ENCODE data around the gene BAG5. TPM values are rescaled to one million over a fixed set of nuclear protein-coding genes. Genes with fewer than 3 reads are reported as not detected.
A peak's percentile ranks its signal among the peaks of the same experiment; 100 is the strongest.

The BAG5 gene
- total and polyA plus RNA-seq, 2 experiments from 2014 or later, result 25.8 to 28.6 TPM

DNA sequence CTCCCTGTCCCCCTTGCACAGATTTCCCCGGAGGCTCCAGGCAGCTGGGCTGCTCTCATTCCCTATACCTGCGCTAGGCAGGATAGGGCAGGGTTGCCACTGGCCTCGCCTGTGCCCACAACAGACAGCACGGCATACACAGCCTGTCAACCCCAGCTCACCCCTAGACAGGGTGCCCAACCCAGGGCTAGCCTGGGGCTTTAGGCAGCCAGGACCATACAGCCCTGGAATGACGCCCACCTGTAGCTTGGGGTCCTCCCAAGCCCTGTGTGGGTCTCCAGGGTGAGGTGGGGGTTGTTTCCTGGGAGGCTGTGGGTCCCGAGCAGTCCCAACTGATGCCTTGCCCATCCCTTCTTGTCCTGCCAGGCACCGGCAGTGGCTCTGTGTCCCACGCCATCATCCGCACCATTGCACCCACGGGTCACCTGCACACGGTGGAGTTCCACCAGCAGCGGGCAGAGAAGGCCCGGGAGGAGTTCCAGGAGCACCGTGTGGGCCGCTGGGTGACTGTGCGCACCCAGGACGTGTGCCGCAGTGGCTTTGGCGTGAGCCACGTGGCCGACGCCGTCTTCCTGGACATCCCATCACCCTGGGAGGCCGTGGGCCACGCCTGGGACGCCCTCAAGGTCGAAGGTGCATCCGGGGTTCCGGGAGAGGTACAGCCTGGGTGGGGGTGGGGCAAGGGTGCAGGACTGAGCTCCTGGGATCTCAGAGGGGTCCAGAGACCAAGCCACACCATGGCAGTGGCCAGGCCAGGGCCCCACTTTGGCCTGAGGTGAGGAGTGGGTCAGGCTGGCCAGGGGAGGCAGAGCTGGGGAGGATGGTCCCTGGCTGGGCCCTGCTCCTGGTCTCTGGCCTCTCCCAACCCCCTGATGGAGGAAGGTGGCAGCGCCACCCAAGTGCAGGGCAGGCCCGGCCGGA lies 30.0 kb downstream of the BAG5 start:
- no peaks in the 10 kb centered on the region for H3K36me3 ChIP-seq (ENCODE audit: low read depth)
- no peak overlapping the region for H2AFZ ChIP-seq
- TF ChIP-seq EZH2phosphoT487 (IDR thresholded peaks at IDR 0.05; ENCODE audit: insufficient read depth, low read depth) (no peak), EZH2 (IDR thresholded peaks at IDR 0.05; ENCODE audit: insufficient read depth, poor library complexity, severe bottlenecking) (no peak)
- H3K4me2 ChIP-seq (ENCODE audit: unreplicated experiment), result no peak overlapping the region
- no peak overlapping the region for H3K9ac ChIP-seq
- peaks cover 30% of the 10 kb centered on the region for H3K79me2 ChIP-seq (ENCODE audit: insufficient read depth)
- peaks cover 15% of the 10 kb centered on the region; the same call in 1 of the 2 replicates for H3K4me1 ChIP-seq (ENCODE audit: insufficient read depth)
- WGBS, 2 experiments (ENCODE audit: low coverage in 1 of 2, low lambda C conversion rate in 2 of 2, missing lambda C conversion rate in 2 of 2), result 90 to 93% methylated on average over 27 to 32 of the region's 32 CpGs
- H3K9me3 ChIP-seq (ENCODE audit: low read depth), result no peaks in the 10 kb centered on the region
- no peaks in the 10 kb centered on the region for H3F3A ChIP-seq (ENCODE audit: insufficient read depth)
- H3K27ac ChIP-seq, result no peak overlapping the region
- H4K20me1 ChIP-seq (ENCODE audit: insufficient read depth), result no peaks in the 10 kb centered on the region
- no peaks in the 10 kb centered on the region for H3K27me3 ChIP-seq (replicated peaks; ENCODE audit: insufficient read depth)
- DNase-seq, result no peak
- H3K4me3 ChIP-seq, result no peak overlapping the region
- in situ Hi-C loops (cut with MboI), result no loop called here
- H3K9me2 ChIP-seq (ENCODE audit: insufficient read depth), result no peaks in the 10 kb centered on the region

DNA sequence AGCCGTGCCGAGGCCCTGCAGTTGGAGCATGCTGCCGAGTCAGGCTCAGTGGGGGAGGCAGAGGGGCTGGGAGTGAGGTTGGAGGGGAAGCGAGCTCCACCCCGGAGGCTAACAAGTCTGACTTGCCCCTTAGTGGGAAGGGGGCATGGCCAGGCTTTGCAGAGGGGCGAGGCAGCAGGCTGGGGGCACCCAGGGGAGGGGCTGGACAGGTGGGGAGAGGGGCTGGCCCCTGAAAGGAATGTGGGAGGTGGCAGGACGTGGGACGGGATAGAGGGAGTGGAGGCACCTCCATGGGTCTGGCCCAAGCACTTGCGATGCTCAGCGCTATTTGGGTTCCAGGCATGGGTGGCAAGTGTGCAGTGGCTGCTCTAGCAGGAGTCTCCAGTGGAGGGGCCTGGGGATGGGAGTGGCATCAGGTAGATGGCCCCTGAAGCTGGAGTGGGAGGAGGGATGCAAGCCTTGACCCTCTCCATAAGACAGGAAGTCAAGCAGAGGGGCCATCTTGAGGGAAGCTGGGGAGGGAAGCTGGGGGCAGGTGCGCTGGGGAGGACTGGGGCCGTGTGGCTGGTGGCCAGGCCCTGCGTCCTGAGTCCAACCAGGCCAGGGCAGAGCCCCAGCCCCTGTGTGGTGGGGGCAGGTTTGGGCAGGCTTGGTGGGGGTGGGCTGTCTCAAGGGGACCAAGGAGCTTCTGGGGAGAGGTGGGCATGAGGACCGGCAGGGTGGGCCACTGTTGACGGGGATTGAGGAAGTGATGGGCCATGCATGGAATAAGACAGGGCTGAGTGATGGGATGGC lies 30.8 kb downstream of the BAG5 start:
- TF ChIP-seq EZH2 (IDR thresholded peaks at IDR 0.05; ENCODE audit: insufficient read depth, poor library complexity, severe bottlenecking) (no peak), EZH2phosphoT487 (IDR thresholded peaks at IDR 0.05; ENCODE audit: insufficient read depth, low read depth) (no peak)
- peaks cover 30% of the 10 kb centered on the region for H3K79me2 ChIP-seq (ENCODE audit: insufficient read depth)
- no peak overlapping the region for H2AFZ ChIP-seq
- no peaks in the 10 kb centered on the region for H3K27me3 ChIP-seq (replicated peaks; ENCODE audit: insufficient read depth)
- no peak overlapping the region for H3K4me2 ChIP-seq (ENCODE audit: unreplicated experiment)
- H3K9me2 ChIP-seq (ENCODE audit: insufficient read depth), result no peaks in the 10 kb centered on the region
- H3K9me3 ChIP-seq (ENCODE audit: low read depth), result no peaks in the 10 kb centered on the region
- H4K20me1 ChIP-seq (ENCODE audit: insufficient read depth), result no peaks in the 10 kb centered on the region
- no peak for DNase-seq
- 92% methylated on average over 9 to 15 of the region's 15 CpGs for WGBS, 2 experiments (ENCODE audit: low coverage in 1 of 2, low lambda C conversion rate in 2 of 2, missing lambda C conversion rate in 2 of 2)
- H3K4me1 ChIP-seq (ENCODE audit: insufficient read depth), result peaks cover 20% of the 10 kb centered on the region; the same call in 1 of the 2 replicates
- in situ Hi-C loops (cut with MboI), result no loop called here
- no peak overlapping the region for H3K9ac ChIP-seq
- H3K4me3 ChIP-seq, result no peak overlapping the region
- H3F3A ChIP-seq (ENCODE audit: insufficient read depth), result peaks cover 5% of the 10 kb centered on the region; the same call in 1 of the 2 replicates
- H3K27ac ChIP-seq, result no peak overlapping the region
- no peaks in the 10 kb centered on the region for H3K36me3 ChIP-seq (ENCODE audit: low read depth)

DNA sequence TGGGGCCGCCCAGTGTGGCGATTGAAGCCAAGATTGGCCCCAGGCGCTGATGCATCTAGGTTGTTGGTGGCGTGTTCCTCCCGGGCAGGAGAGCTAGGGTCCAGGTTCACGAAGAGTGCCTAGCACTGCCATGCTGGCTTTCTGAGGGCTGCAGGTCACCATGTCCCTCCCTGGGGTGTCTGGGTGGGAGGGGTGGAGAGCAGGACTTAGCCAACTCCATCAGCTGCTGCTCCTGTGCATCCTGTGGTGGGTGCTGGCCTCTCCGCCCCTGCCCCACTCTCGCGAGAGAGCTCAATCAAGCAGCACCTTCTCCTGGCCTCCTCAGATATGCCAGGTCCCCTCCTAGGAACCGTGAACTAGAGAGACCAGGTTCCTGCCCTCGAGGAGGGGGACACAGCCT lies 31.6 kb downstream of the BAG5 start:
- H4K20me1 ChIP-seq (ENCODE audit: insufficient read depth), result no peaks in the 10 kb centered on the region
- no peaks in the 10 kb centered on the region for H3K27me3 ChIP-seq (replicated peaks; ENCODE audit: insufficient read depth)
- H3K79me2 ChIP-seq (ENCODE audit: insufficient read depth), result peaks cover 30% of the 10 kb centered on the region
- H3K9me2 ChIP-seq (ENCODE audit: insufficient read depth), result no peaks in the 10 kb centered on the region
- in situ Hi-C loops (cut with MboI), result no loop called here
- peaks cover 20% of the 10 kb centered on the region; the same call in 1 of the 2 replicates for H3K4me1 ChIP-seq (ENCODE audit: insufficient read depth)
- H3K36me3 ChIP-seq (ENCODE audit: low read depth), result no peaks in the 10 kb centered on the region
- TF ChIP-seq EZH2phosphoT487 (IDR thresholded peaks at IDR 0.05; ENCODE audit: insufficient read depth, low read depth) (no peak), EZH2 (IDR thresholded peaks at IDR 0.05; ENCODE audit: insufficient read depth, poor library complexity, severe bottlenecking) (no peak)
- no peak overlapping the region for H3K4me2 ChIP-seq (ENCODE audit: unreplicated experiment)
- H3K27ac ChIP-seq, result no peak overlapping the region
- DNase-seq, result no peak
- H2AFZ ChIP-seq, result no peak overlapping the region
- H3F3A ChIP-seq (ENCODE audit: insufficient read depth), result peaks cover 5% of the 10 kb centered on the region; the same call in 1 of the 2 replicates
- H3K4me3 ChIP-seq, result no peak overlapping the region
- H3K9ac ChIP-seq, result no peak overlapping the region
- no peaks in the 10 kb centered on the region for H3K9me3 ChIP-seq (ENCODE audit: low read depth)
- 77 to 78% methylated on average over 11 of the region's 11 CpGs for WGBS, 2 experiments (ENCODE audit: low coverage in 1 of 2, low lambda C conversion rate in 2 of 2, missing lambda C conversion rate in 2 of 2)

DNA sequence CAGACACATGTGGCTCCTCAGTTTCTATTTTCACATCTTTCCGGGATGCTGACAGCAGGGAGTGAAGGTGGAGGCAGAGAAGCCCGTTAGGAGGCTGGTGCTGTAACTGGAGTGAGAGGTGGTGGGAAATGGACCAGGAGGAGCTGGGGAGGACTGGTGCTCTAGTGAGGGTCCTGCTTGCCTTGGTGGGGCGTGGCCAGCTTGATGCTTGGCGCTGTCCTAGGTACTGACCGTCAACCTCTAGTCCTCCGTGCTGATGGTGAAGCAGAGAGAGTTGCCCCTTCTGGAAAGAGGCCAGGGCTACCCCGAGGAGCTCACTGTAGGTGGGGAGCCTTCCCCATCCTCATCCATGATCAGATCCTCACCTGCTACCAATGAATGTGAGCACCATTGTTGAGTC lies 32.1 kb downstream of the BAG5 start:
- Histone ChIP-seq H4K20me1 (ENCODE audit: insufficient read depth) (no peaks in the 10 kb centered on the region), H3K9me3 (ENCODE audit: low read depth) (no peaks in the 10 kb centered on the region), H3K79me2 (ENCODE audit: insufficient read depth) (peaks cover 30% of the 10 kb centered on the region), H3K4me1 (ENCODE audit: insufficient read depth) (peaks cover 20% of the 10 kb centered on the region; the same call in 1 of the 2 replicates), H3K9me2 (ENCODE audit: insufficient read depth) (no peaks in the 10 kb centered on the region), H3K36me3 (ENCODE audit: low read depth) (no peaks in the 10 kb centered on the region), H2AFZ (no peak overlapping the region), H3K27me3 (replicated peaks; ENCODE audit: insufficient read depth) (no peaks in the 10 kb centered on the region), H3K27ac (no peak overlapping the region), H3K4me3 (peak overlapping the region; percentile 89), H3F3A (ENCODE audit: insufficient read depth) (peaks cover 5% of the 10 kb centered on the region; the same call in 1 of the 2 replicates), H3K4me2 (ENCODE audit: unreplicated experiment) (peak overlapping the region; percentile 80), H3K9ac (0 out of 2 replicates have a peak overlapping the region, but pooled peaks have one; percentile 88)
- DNase-seq, result peak; percentile 62
- in situ Hi-C loops (cut with MboI), result no loop called here
- WGBS, 2 experiments (ENCODE audit: low coverage in 1 of 2, low lambda C conversion rate in 2 of 2, missing lambda C conversion rate in 2 of 2), result 38 to 44% methylated on average over 7 of the region's 7 CpGs
- no peak for TF ChIP-seq EZH2 (IDR thresholded peaks at IDR 0.05; ENCODE audit: insufficient read depth, poor library complexity, severe bottlenecking)
- TF ChIP-seq EZH2phosphoT487 (IDR thresholded peaks at IDR 0.05; ENCODE audit: insufficient read depth, low read depth), result no peak
